ENCODE measurements around the gene CD300LF.

- TF ChIP-seq POLR2AphosphoS5 (IDR thresholded peaks at IDR 0.05) = no peak
- TF ChIP-seq CTCF (IDR thresholded peaks at IDR 0.05 in 8 of 11, conservative IDR thresholded peaks at IDR 0.05 in 3 of 11) = no peak
- TF ChIP-seq POLR2A (IDR thresholded peaks at IDR 0.05) = no peak
Observed at GRCh38 chr17:74659889-74660288, 52.8 kb downstream of the CD300LF start.
